Neuronal stem cell (in vitro differentiated cells): ENCODE data around the gene PIP5KL1.

Experiments used
- DNase-seq: peaks from one replicate; pipeline ENCODE4 v3.0.0-alpha.2; 2013; ENCODE audit warnings: low spot score
- H2AFZ ChIP-seq: one replicate; pipeline ENCODE4 v1.6.1; 2013; ENCODE audit warnings: mild to moderate bottlenecking, low read length, inconsistent platforms
- H2AK5ac ChIP-seq: 2 replicates; pipeline ENCODE4 v1.6.1; 2013; ENCODE audit warnings: low read depth, mild to moderate bottlenecking, inconsistent platforms, low read length, moderate library complexity, mixed read lengths
- H2BK120ac ChIP-seq: 2 replicates; pipeline ENCODE4 v1.6.1; 2013; ENCODE audit warnings: low read depth, mild to moderate bottlenecking, inconsistent platforms, low read length, moderate library complexity, mixed read lengths
- H2BK12ac ChIP-seq: one replicate; pipeline ENCODE4 v1.6.1; 2013; ENCODE audit warnings: low read length, inconsistent platforms
- H2BK15ac ChIP-seq: 2 replicates; pipeline ENCODE4 v1.6.1; 2013; ENCODE audit warnings: mild to moderate bottlenecking, low read length, inconsistent platforms, mixed read lengths
- H2BK5ac ChIP-seq: one replicate; pipeline ENCODE4 v1.6.1; 2013; ENCODE audit warnings: inconsistent platforms, mild to moderate bottlenecking, low read length, moderate library complexity
- H3K14ac ChIP-seq: one replicate; pipeline ENCODE4 v1.6.1; 2013; ENCODE audit warnings: low read length, inconsistent platforms
- H3K18ac ChIP-seq: 2 replicates; pipeline ENCODE4 v1.6.1; 2013; ENCODE audit warnings: low read length, inconsistent platforms
- H3K23ac ChIP-seq: 2 replicates; pipeline ENCODE4 v1.6.1; 2013; ENCODE audit warnings: low read depth, mild to moderate bottlenecking, mixed read lengths, low read length, inconsistent platforms; ENCODE audit not compliant: poor library complexity
- H3K27ac ChIP-seq: replicated peaks from 3 replicates; pipeline ENCODE4 v1.5.1; 2013; ENCODE audit warnings: low read length, inconsistent platforms
- H3K27me3 ChIP-seq, 3 experiments: 2 replicates each; pipeline ENCODE4 v1.6.1; 2013; ENCODE audit warnings: low read length in 3 of 3, mild to moderate bottlenecking in 2 of 3, inconsistent platforms in 1 of 3, low read depth in 1 of 3, mixed read lengths in 1 of 3, moderate library complexity in 1 of 3; ENCODE audit not compliant: control insufficient read depth in 3 of 3, insufficient read depth in 3 of 3
- H3K36me3 ChIP-seq, 2 donors: replicated peaks in 1 of 2; 2 replicates each; pipeline ENCODE4 v1.6.1; 2013; ENCODE audit warnings: low read length in 2 of 2; ENCODE audit not compliant: control insufficient read depth in 2 of 2, insufficient read depth in 2 of 2
- H3K4ac ChIP-seq: 2 replicates; pipeline ENCODE4 v1.6.1; 2013; ENCODE audit warnings: inconsistent platforms, mild to moderate bottlenecking, low read length, moderate library complexity
- H3K4me1 ChIP-seq, 2 donors: 1 replicate in 1 of 2; 2 replicates in 1 of 2; pipeline ENCODE4 v1.6.1; 2013; ENCODE audit warnings: low read length in 2 of 2, low read depth in 1 of 2; ENCODE audit not compliant: control insufficient read depth in 2 of 2, insufficient read depth in 1 of 2
- H3K4me2 ChIP-seq: one replicate; pipeline ENCODE4 v1.6.1; 2013; ENCODE audit warnings: mild to moderate bottlenecking, low read length, inconsistent platforms; ENCODE audit not compliant: insufficient read depth, poor library complexity, severe bottlenecking
- H3K4me3 ChIP-seq, 2 donors: 2 replicates each; pipeline ENCODE4 v1.5.1; 2013; ENCODE audit warnings: low read length in 2 of 2, mild to moderate bottlenecking in 2 of 2, inconsistent platforms in 1 of 2, moderate library complexity in 1 of 2
- H3K79me1 ChIP-seq: one replicate; pipeline ENCODE4 v1.6.1; 2013; ENCODE audit warnings: low read depth, mild to moderate bottlenecking, inconsistent platforms, low read length, moderate library complexity
- H3K9ac ChIP-seq: one replicate; pipeline ENCODE4 v1.6.1; 2013; ENCODE audit warnings: mild to moderate bottlenecking, low read depth, low read length, inconsistent platforms; ENCODE audit not compliant: poor library complexity
- H3K9me3 ChIP-seq, 2 donors: replicated peaks in 1 of 2; 2 replicates each; pipeline versions ENCODE3 to v1.6.1; 2013; ENCODE audit warnings: low read length in 2 of 2, mild to moderate bottlenecking in 2 of 2, inconsistent platforms in 1 of 2, low read depth in 1 of 2, mixed read lengths in 1 of 2, moderate library complexity in 1 of 2; ENCODE audit not compliant: control insufficient read depth in 2 of 2, insufficient read depth in 1 of 2
- H4K8ac ChIP-seq: one replicate; pipeline ENCODE4 v1.6.1; 2013; ENCODE audit warnings: low read depth, mild to moderate bottlenecking, inconsistent platforms, low read length, moderate library complexity
- H4K91ac ChIP-seq: one replicate; pipeline ENCODE4 v1.6.1; 2013; ENCODE audit warnings: low read length, low read depth, mild to moderate bottlenecking, inconsistent platforms; ENCODE audit not compliant: poor library complexity
- WGBS, 2 donors: extraction: QIAGEN DNeasy Blood & Tissue Kit; methylation state at CpG; one replicate each; pipeline ENCODE4 v1.1.7; 2013; ENCODE audit warnings: missing lambda C conversion rate in 2 of 2, mixed read lengths in 1 of 2; ENCODE audit not compliant: insufficient read length in 2 of 2, insufficient replicate concordance in 1 of 2; ENCODE audit errors: extremely low coverage in 2 of 2; 5-methylcytosine and 5-hydroxymethylcytosine counted together

Gene PIP5KL1

DNA sequence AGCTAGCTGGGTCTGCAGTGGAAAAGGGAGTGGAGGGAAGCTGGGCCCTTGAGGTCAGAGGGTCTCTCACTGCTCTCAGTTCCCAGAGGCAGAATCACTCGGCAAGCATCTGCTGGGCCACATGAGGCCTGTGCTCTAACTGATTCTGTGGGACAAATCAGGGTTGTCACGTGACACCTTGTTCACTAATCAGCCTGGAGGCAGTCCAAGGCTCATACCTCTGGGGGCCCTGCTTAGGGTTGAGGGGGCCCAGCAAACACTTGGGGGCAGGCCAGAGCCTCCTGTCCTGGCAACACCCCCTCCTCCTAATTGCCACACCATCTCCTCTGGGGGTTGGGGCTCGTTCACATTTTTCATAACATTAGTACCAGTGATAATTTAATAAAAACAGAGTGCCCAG lies 16.2 kb upstream of the PIP5KL1 start:
- no peak overlapping the region for H3K4me3 ChIP-seq
- no peaks in the 10 kb centered on the region for H3K9me3 ChIP-seq
- no CpG with 5 or more reads among the region's 3 CpGs for WGBS, 2 donors
- H3K27me3 ChIP-seq, result no peaks in the 10 kb centered on the region
- no peak overlapping the region for H3K9ac ChIP-seq
- H2BK5ac ChIP-seq, result no peak overlapping the region
- H2BK15ac ChIP-seq, result no peak overlapping the region
- no peak overlapping the region for H2BK120ac ChIP-seq
- H3K36me3 ChIP-seq, result peaks cover 28 to 61% of the 10 kb centered on the region in 2 donors
- H3K4ac ChIP-seq, result no peak overlapping the region
- H4K8ac ChIP-seq, result no peak overlapping the region
- H3K18ac ChIP-seq, result no peak overlapping the region
- H2AFZ ChIP-seq, result no peak overlapping the region
- no peak overlapping the region for H2AK5ac ChIP-seq
- DNase-seq, result no peak
- no peak overlapping the region for H3K14ac ChIP-seq
- H3K27ac ChIP-seq, result no peak overlapping the region
- no peak overlapping the region for H2BK12ac ChIP-seq
- peaks cover 5% of the 10 kb centered on the region for H3K79me1 ChIP-seq
- H3K4me1 ChIP-seq, result peaks cover 15 to 26% of the 10 kb centered on the region in 2 donors
- no peak overlapping the region for H4K91ac ChIP-seq
- H3K4me2 ChIP-seq, result no peak overlapping the region
- no peak overlapping the region for H3K23ac ChIP-seq

DNA sequence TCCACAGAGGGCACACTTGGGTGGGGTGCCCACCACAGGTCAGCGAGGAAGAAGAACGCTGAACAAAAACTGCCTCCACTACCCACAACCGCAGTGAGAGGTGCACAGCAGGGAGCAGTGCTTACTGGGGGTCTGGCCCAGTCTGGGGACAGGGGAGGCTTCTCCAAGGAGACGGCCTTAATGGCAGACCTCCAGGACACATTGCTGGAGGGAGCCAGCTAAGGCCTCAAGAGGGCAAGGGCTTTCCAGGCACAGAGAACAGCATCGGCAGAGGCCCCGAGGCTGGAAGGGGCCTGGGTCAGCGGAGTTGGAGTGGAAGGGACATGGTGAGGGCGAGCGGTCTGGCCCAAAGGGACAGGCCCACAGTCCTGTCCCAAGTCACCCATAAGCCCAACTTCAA lies 15.4 kb upstream of the PIP5KL1 start:
- Histone ChIP-seq H2BK12ac (no peak overlapping the region), H3K14ac (no peak overlapping the region), H3K23ac (no peak overlapping the region), H3K9ac (no peak overlapping the region), H2AK5ac (no peak overlapping the region), H3K4me3 (no peak overlapping the region), H3K4ac (no peak overlapping the region), H3K4me2 (no peak overlapping the region), H3K27ac (no peak overlapping the region), H4K91ac (no peak overlapping the region), H2BK15ac (no peak overlapping the region), H3K9me3 (no peaks in the 10 kb centered on the region), H2BK5ac (no peak overlapping the region), H3K36me3 (peaks cover 28 to 62% of the 10 kb centered on the region in 2 donors), H2AFZ (no peak overlapping the region), H3K27me3 (no peaks in the 10 kb centered on the region), H3K79me1 (peaks cover 5% of the 10 kb centered on the region), H2BK120ac (no peak overlapping the region), H4K8ac (no peak overlapping the region), H3K18ac (no peak overlapping the region), H3K4me1 (peaks cover 12 to 23% of the 10 kb centered on the region in 2 donors)
- no peak for DNase-seq
- WGBS, 2 donors, result no CpG with 5 or more reads among the region's 9 CpGs

DNA sequence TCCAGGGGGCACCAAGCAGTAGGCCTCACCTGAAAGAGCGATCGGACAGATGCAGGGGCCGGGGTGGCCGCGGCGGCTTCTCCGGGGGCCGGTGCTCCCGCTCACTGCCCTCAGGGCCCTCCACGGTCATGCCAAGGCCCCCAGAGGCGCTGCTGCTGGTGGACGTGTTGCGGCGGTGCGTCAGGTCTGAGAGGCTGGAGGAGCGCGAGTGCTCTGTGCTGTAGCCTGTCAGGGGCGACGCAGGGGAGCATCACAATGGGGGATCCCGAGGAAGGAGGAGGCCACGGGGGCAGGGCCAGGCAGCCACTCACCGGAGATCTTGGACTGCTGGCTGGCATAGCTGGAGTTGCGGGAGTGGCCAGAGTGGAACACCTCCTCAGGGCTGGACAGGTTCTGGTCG lies 14.8 kb upstream of the PIP5KL1 start:
- H2AK5ac ChIP-seq, result no peak overlapping the region
- no peaks in the 10 kb centered on the region for H3K9me3 ChIP-seq
- no peak overlapping the region for H2BK120ac ChIP-seq
- H3K4ac ChIP-seq, result no peak overlapping the region
- no peak for DNase-seq
- H3K4me3 ChIP-seq, result no peak overlapping the region
- no peak overlapping the region for H2BK5ac ChIP-seq
- H2AFZ ChIP-seq, result no peak overlapping the region
- no peak overlapping the region for H3K4me2 ChIP-seq
- no peak overlapping the region for H2BK15ac ChIP-seq
- no peak overlapping the region for H3K9ac ChIP-seq
- no peak overlapping the region for H3K14ac ChIP-seq
- H3K36me3 ChIP-seq, result peaks cover 28 to 64% of the 10 kb centered on the region in 2 donors
- H3K23ac ChIP-seq, result no peak overlapping the region
- H2BK12ac ChIP-seq, result no peak overlapping the region
- no CpG with 5 or more reads among the region's 24 CpGs for WGBS, 2 donors
- H3K18ac ChIP-seq, result no peak overlapping the region
- no peak overlapping the region for H3K27ac ChIP-seq
- peaks cover 5% of the 10 kb centered on the region for H3K79me1 ChIP-seq
- H3K27me3 ChIP-seq, result no peaks in the 10 kb centered on the region
- H3K4me1 ChIP-seq, result peaks cover 6 to 17% of the 10 kb centered on the region in 2 donors
- H4K91ac ChIP-seq, result no peak overlapping the region
- H4K8ac ChIP-seq, result no peak overlapping the region

DNA sequence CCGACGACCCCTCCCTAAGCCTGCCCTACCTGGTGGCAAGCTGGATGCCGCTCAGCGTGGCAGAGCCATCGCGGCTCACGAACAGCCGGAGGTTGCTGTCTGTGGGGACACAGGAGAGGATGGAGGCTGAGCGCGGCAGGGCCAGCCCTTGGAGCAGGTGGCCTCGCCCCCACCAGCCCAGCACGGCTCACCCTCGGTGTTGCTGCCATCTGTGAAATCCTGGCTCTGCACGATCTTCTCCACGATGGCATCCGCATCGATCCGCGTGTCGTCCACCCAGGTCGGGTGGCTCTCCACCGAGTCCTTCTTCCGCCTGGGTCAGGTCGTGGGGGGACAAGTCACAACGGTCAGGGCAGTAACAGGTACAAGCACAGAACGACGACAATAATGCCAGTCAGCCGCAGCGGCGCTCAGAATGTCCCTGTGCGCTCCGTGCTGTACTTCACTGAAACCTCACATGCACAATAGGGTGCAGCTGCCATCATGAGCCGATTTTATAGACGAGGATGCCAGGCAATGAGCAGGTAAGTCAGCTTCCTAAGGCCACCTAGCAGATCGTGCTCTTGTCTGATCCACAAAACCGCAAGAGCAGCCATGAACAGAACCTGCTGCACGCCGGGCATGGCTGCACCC lies 14.1 kb upstream of the PIP5KL1 start:
- Histone ChIP-seq H3K4ac (no peak overlapping the region), H3K18ac (no peak overlapping the region), H4K91ac (no peak overlapping the region), H3K4me3 (no peak overlapping the region), H3K36me3 (peaks cover 31 to 64% of the 10 kb centered on the region in 2 donors), H2BK15ac (no peak overlapping the region), H2BK120ac (no peak overlapping the region), H2AFZ (no peak overlapping the region), H3K9me3 (no peaks in the 10 kb centered on the region), H3K27me3 (no peaks in the 10 kb centered on the region), H3K27ac (no peak overlapping the region), H4K8ac (no peak overlapping the region), H3K79me1 (peaks cover 3% of the 10 kb centered on the region), H2BK5ac (no peak overlapping the region), H3K9ac (no peak overlapping the region), H3K23ac (no peak overlapping the region), H2AK5ac (no peak overlapping the region), H3K4me1 (peaks cover 3 to 11% of the 10 kb centered on the region in 2 donors), H3K14ac (no peak overlapping the region), H2BK12ac (no peak overlapping the region), H3K4me2 (no peak overlapping the region)
- no CpG with 5 or more reads among the region's 38 CpGs for WGBS, 2 donors
- no peak for DNase-seq
